ENCODE measurements around the gene OR4D2.

- TF ChIP-seq CTCF (IDR thresholded peaks at IDR 0.05) (no peak), POLR2A (IDR thresholded peaks at IDR 0.05) (no peak)
These were observed 25.3 kb upstream of the OR4D2 start for GRCh38 chr17:58141505-58141904.
